Activated naive CD4-positive, alpha-beta T cell treated with anti-CD3 and anti-CD28 coated beads, Interleukin-2, amount 50 U/mL, for 24 hours (primary cell): ENCODE data around the gene GLYATL3.

Experiments
- H3K27ac Mint-ChIP-seq: one replicate; pipeline ENCODE4 v1.8.0; 2021; ENCODE audit warnings: mild to moderate bottlenecking, mixed read lengths
- H3K27me3 Mint-ChIP-seq: one replicate; pipeline ENCODE4 v1.8.0; 2021; ENCODE audit warnings: mixed read lengths
- H3K36me3 Mint-ChIP-seq: one replicate; pipeline ENCODE4 v1.8.0; 2021; ENCODE audit warnings: mixed read lengths
- H3K4me1 Mint-ChIP-seq: one replicate; pipeline ENCODE4 v1.8.0; 2021; ENCODE audit warnings: mixed read lengths
- H3K4me3 Mint-ChIP-seq: one replicate; pipeline ENCODE4 v1.8.0; 2021; ENCODE audit warnings: mild to moderate bottlenecking, mixed read lengths
- H3K9me3 Mint-ChIP-seq: one replicate; pipeline ENCODE4 v1.8.0; 2021; ENCODE audit warnings: mixed read lengths

The GLYATL3 gene

GRCh38 chr6:49499126-49499525, 597 bp upstream of the GLYATL3 start:
- no peaks in the 10 kb centered on the region for H3K4me1 Mint-ChIP-seq
- no peaks in the 10 kb centered on the region for H3K27me3 Mint-ChIP-seq
- no peaks in the 10 kb centered on the region for H3K9me3 Mint-ChIP-seq
- H3K36me3 Mint-ChIP-seq = peaks cover 3% of the 10 kb centered on the region
- no peak overlapping the region for H3K4me3 Mint-ChIP-seq
- no peak overlapping the region for H3K27ac Mint-ChIP-seq

GRCh38 chr6:49504666-49505065, 4.9 kb downstream of the GLYATL3 start:
- H3K27me3 Mint-ChIP-seq = peaks cover 7% of the 10 kb centered on the region
- H3K9me3 Mint-ChIP-seq = no peaks in the 10 kb centered on the region
- no peaks in the 10 kb centered on the region for H3K4me1 Mint-ChIP-seq
- H3K4me3 Mint-ChIP-seq = no peak overlapping the region
- no peak overlapping the region for H3K27ac Mint-ChIP-seq
- no peaks in the 10 kb centered on the region for H3K36me3 Mint-ChIP-seq

GRCh38 chr6:49506569-49507111, 6.9 kb downstream of the GLYATL3 start:
- Mint-ChIP-seq H3K4me1 (no peaks in the 10 kb centered on the region), H3K9me3 (no peaks in the 10 kb centered on the region), H3K4me3 (no peak overlapping the region), H3K27me3 (peaks cover 8% of the 10 kb centered on the region), H3K27ac (no peak overlapping the region), H3K36me3 (no peaks in the 10 kb centered on the region)

GRCh38 chr6:49509342-49509741, 9.6 kb downstream of the GLYATL3 start:
- Mint-ChIP-seq H3K36me3 (no peaks in the 10 kb centered on the region), H3K4me1 (no peaks in the 10 kb centered on the region), H3K4me3 (no peak overlapping the region), H3K27me3 (peaks cover 14% of the 10 kb centered on the region), H3K9me3 (no peaks in the 10 kb centered on the region), H3K27ac (no peak overlapping the region)

GRCh38 chr6:49513153-49513989, 13.6 kb downstream of the GLYATL3 start:
- H3K27ac Mint-ChIP-seq = no peak overlapping the region
- peaks cover 6% of the 10 kb centered on the region for H3K27me3 Mint-ChIP-seq
- no peaks in the 10 kb centered on the region for H3K9me3 Mint-ChIP-seq
- no peaks in the 10 kb centered on the region for H3K4me1 Mint-ChIP-seq
- H3K36me3 Mint-ChIP-seq = no peaks in the 10 kb centered on the region
- no peak overlapping the region for H3K4me3 Mint-ChIP-seq

GRCh38 chr6:49514571-49515484, 15.1 kb downstream of the GLYATL3 start:
- H3K27me3 Mint-ChIP-seq = peaks cover 6% of the 10 kb centered on the region
- H3K4me3 Mint-ChIP-seq = no peak overlapping the region
- H3K36me3 Mint-ChIP-seq = no peaks in the 10 kb centered on the region
- no peak overlapping the region for H3K27ac Mint-ChIP-seq
- no peaks in the 10 kb centered on the region for H3K4me1 Mint-ChIP-seq
- H3K9me3 Mint-ChIP-seq = no peaks in the 10 kb centered on the region

- Mint-ChIP-seq H3K9me3 (no peaks in the 10 kb centered on the region), H3K36me3 (no peaks in the 10 kb centered on the region), H3K27ac (no peak overlapping the region), H3K27me3 (peaks cover 6% of the 10 kb centered on the region), H3K4me3 (no peak overlapping the region), H3K4me1 (no peaks in the 10 kb centered on the region)
Measured at GRCh38 chr6:49515485-49516146, 15.9 kb downstream of the GLYATL3 start.

- Mint-ChIP-seq H3K4me1 (no peaks in the 10 kb centered on the region), H3K36me3 (no peaks in the 10 kb centered on the region), H3K4me3 (no peak overlapping the region), H3K9me3 (no peaks in the 10 kb centered on the region), H3K27me3 (peaks cover 6% of the 10 kb centered on the region), H3K27ac (no peak overlapping the region)
Measured at GRCh38 chr6:49516147-49516505, 16.4 kb downstream of the GLYATL3 start.

- H3K27ac Mint-ChIP-seq = no peak overlapping the region
- no peaks in the 10 kb centered on the region for H3K4me1 Mint-ChIP-seq
- peaks cover 4% of the 10 kb centered on the region for H3K27me3 Mint-ChIP-seq
- no peaks in the 10 kb centered on the region for H3K36me3 Mint-ChIP-seq
- no peak overlapping the region for H3K4me3 Mint-ChIP-seq
- no peaks in the 10 kb centered on the region for H3K9me3 Mint-ChIP-seq
Measured at GRCh38 chr6:49517919-49518318, 18.2 kb downstream of the GLYATL3 start.

- Mint-ChIP-seq H3K27ac (no peak overlapping the region), H3K4me1 (no peaks in the 10 kb centered on the region), H3K9me3 (no peaks in the 10 kb centered on the region), H3K27me3 (no peaks in the 10 kb centered on the region), H3K4me3 (no peak overlapping the region), H3K36me3 (no peaks in the 10 kb centered on the region)
Measured at GRCh38 chr6:49519660-49520059, 19.9 kb downstream of the GLYATL3 start.

- H3K4me3 Mint-ChIP-seq = no peak overlapping the region
- no peak overlapping the region for H3K27ac Mint-ChIP-seq
- no peaks in the 10 kb centered on the region for H3K36me3 Mint-ChIP-seq
- H3K4me1 Mint-ChIP-seq = no peaks in the 10 kb centered on the region
- H3K27me3 Mint-ChIP-seq = no peaks in the 10 kb centered on the region
- H3K9me3 Mint-ChIP-seq = no peaks in the 10 kb centered on the region
Measured at GRCh38 chr6:49522710-49523593, 23.2 kb downstream of the GLYATL3 start.

- H3K27me3 Mint-ChIP-seq = peaks cover 2% of the 10 kb centered on the region
- no peaks in the 10 kb centered on the region for H3K9me3 Mint-ChIP-seq
- no peak overlapping the region for H3K4me3 Mint-ChIP-seq
- H3K27ac Mint-ChIP-seq = no peak overlapping the region
- no peaks in the 10 kb centered on the region for H3K4me1 Mint-ChIP-seq
- H3K36me3 Mint-ChIP-seq = no peaks in the 10 kb centered on the region
Measured at GRCh38 chr6:49523901-49524300, 24.2 kb downstream of the GLYATL3 start.

- no peaks in the 10 kb centered on the region for H3K36me3 Mint-ChIP-seq
- peaks cover 3% of the 10 kb centered on the region for H3K27me3 Mint-ChIP-seq
- H3K27ac Mint-ChIP-seq = no peak overlapping the region
- H3K4me3 Mint-ChIP-seq = no peak overlapping the region
- H3K4me1 Mint-ChIP-seq = no peaks in the 10 kb centered on the region
- no peaks in the 10 kb centered on the region for H3K9me3 Mint-ChIP-seq
Measured at GRCh38 chr6:49524541-49524940, 24.8 kb downstream of the GLYATL3 start.

GRCh38 chr6:49526598-49526997, 26.9 kb downstream of the GLYATL3 start:
- H3K27me3 Mint-ChIP-seq = peaks cover 9% of the 10 kb centered on the region
- H3K36me3 Mint-ChIP-seq = no peaks in the 10 kb centered on the region
- H3K4me1 Mint-ChIP-seq = no peaks in the 10 kb centered on the region

GRCh38 chr6:49527320-49527719, 27.6 kb downstream of the GLYATL3 start:
- H3K4me1 Mint-ChIP-seq = peaks cover 6% of the 10 kb centered on the region
- H3K27me3 Mint-ChIP-seq = peaks cover 15% of the 10 kb centered on the region
- no peak overlapping the region for H3K4me3 Mint-ChIP-seq
- no peak overlapping the region for H3K27ac Mint-ChIP-seq
- H3K9me3 Mint-ChIP-seq = no peaks in the 10 kb centered on the region
- H3K36me3 Mint-ChIP-seq = no peaks in the 10 kb centered on the region

More at GRCh38 chr6:49526598-49526997, 26.9 kb downstream of the GLYATL3 start:
- Mint-ChIP-seq H3K9me3 (no peaks in the 10 kb centered on the region), H3K27ac (no peak overlapping the region), H3K4me3 (no peak overlapping the region)
